T-helper 2 cell treated with Interferon-gamma antibody and Interleukin-4, amounts not matched to agents 5 μg/mL and 100 μg/mL, for 36 hours (primary cell): ENCODE results near the gene C1orf122.
A peak's percentile ranks its signal among the peaks of the same experiment; 100 is the strongest.

Experiments
- DNase-seq: peaks from one replicate; pipeline ENCODE4 v3.0.0; 2021; ENCODE audit warnings: low spot score
- H3K27ac Mint-ChIP-seq: one replicate; pipeline ENCODE4 v1.8.0; 2021; ENCODE audit warnings: mild to moderate bottlenecking, mixed read lengths
- H3K27me3 Mint-ChIP-seq: one replicate; pipeline ENCODE4 v1.8.0; 2021; ENCODE audit warnings: low read depth, mixed read lengths
- H3K36me3 Mint-ChIP-seq: one replicate; pipeline ENCODE4 v1.8.0; 2021; ENCODE audit warnings: low read depth, mixed read lengths
- H3K4me1 Mint-ChIP-seq: one replicate; pipeline ENCODE4 v1.8.0; 2021; ENCODE audit warnings: low read depth, mixed read lengths
- H3K4me3 Mint-ChIP-seq: one replicate; pipeline ENCODE4 v1.8.0; 2022; ENCODE audit warnings: mild to moderate bottlenecking, moderate library complexity, mixed read lengths
- H3K9me3 Mint-ChIP-seq: one replicate; pipeline ENCODE4 v1.8.0; 2021; ENCODE audit warnings: mixed read lengths

Gene C1orf122

GRCh38 chr1:37792943-37793686, 14.5 kb upstream of the C1orf122 start:
- DNase-seq = no peak
- no peak overlapping the region for H3K4me3 Mint-ChIP-seq
- H3K9me3 Mint-ChIP-seq = no peaks in the 10 kb centered on the region
- H3K27ac Mint-ChIP-seq = no peak overlapping the region
- no peaks in the 10 kb centered on the region for H3K36me3 Mint-ChIP-seq
- peaks cover 44% of the 10 kb centered on the region for H3K27me3 Mint-ChIP-seq
- H3K4me1 Mint-ChIP-seq = peaks cover 7% of the 10 kb centered on the region

GRCh38 chr1:37793773-37794371, 13.7 kb upstream of the C1orf122 start, which contains the start of gene MANEAL:
Gene MANEAL (plus strand): TSS chr1:37793847. CDS start chr1:37794183, 336 bp downstream.
- Mint-ChIP-seq H3K4me3 (peak within 1 kb of the TSS; percentile 61), H3K36me3 (no peaks in the 10 kb centered on the region), H3K4me1 (peaks cover 7% of the 10 kb centered on the region), H3K9me3 (no peaks in the 10 kb centered on the region), H3K27ac (no peak within 1 kb of the TSS), H3K27me3 (peaks cover 41% of the 10 kb centered on the region)
- peak; percentile 37 for DNase-seq

GRCh38 chr1:37794372-37795339, 12.9 kb upstream of the C1orf122 start:
- Mint-ChIP-seq H3K4me3 (peak overlapping the region; percentile 64), H3K4me1 (peaks cover 7% of the 10 kb centered on the region), H3K36me3 (no peaks in the 10 kb centered on the region), H3K27ac (no peak overlapping the region), H3K27me3 (peaks cover 41% of the 10 kb centered on the region), H3K9me3 (no peaks in the 10 kb centered on the region)
- DNase-seq = no peak

GRCh38 chr1:37795340-37796125, 12.1 kb upstream of the C1orf122 start:
- Mint-ChIP-seq H3K36me3 (peaks cover 2% of the 10 kb centered on the region), H3K27ac (no peak overlapping the region), H3K27me3 (peaks cover 36% of the 10 kb centered on the region), H3K4me1 (peaks cover 7% of the 10 kb centered on the region), H3K4me3 (peak overlapping the region; percentile 64), H3K9me3 (no peaks in the 10 kb centered on the region)
- peak; percentile 44 for DNase-seq

GRCh38 chr1:37797750-37798345, 9.7 kb upstream of the C1orf122 start:
- no peak overlapping the region for H3K4me3 Mint-ChIP-seq
- peaks cover 13% of the 10 kb centered on the region for H3K36me3 Mint-ChIP-seq
- peaks cover 7% of the 10 kb centered on the region for H3K4me1 Mint-ChIP-seq
- H3K27me3 Mint-ChIP-seq = peaks cover 16% of the 10 kb centered on the region
- no peaks in the 10 kb centered on the region for H3K9me3 Mint-ChIP-seq
- H3K27ac Mint-ChIP-seq = no peak overlapping the region
- DNase-seq = no peak

GRCh38 chr1:37802439-37802838, 5.2 kb upstream of the C1orf122 start:
- no peak for DNase-seq
- no peaks in the 10 kb centered on the region for H3K27me3 Mint-ChIP-seq
- no peaks in the 10 kb centered on the region for H3K9me3 Mint-ChIP-seq
- H3K36me3 Mint-ChIP-seq = peaks cover 49% of the 10 kb centered on the region
- no peak overlapping the region for H3K4me3 Mint-ChIP-seq
- peaks cover 8% of the 10 kb centered on the region for H3K4me1 Mint-ChIP-seq
- no peak overlapping the region for H3K27ac Mint-ChIP-seq

- Mint-ChIP-seq H3K36me3 (peaks cover 45% of the 10 kb centered on the region), H3K4me3 (peak overlapping the region; percentile 87), H3K27me3 (no peaks in the 10 kb centered on the region), H3K9me3 (no peaks in the 10 kb centered on the region), H3K27ac (peak overlapping the region; percentile 75), H3K4me1 (peaks cover 22% of the 10 kb centered on the region)
- DNase-seq = no peak
Measured at GRCh38 chr1:37807220-37807554, 403 bp upstream of the C1orf122 start.

GRCh38 chr1:37808369-37809319, 1.1 kb downstream of the C1orf122 start:
- Mint-ChIP-seq H3K9me3 (no peaks in the 10 kb centered on the region), H3K27me3 (no peaks in the 10 kb centered on the region), H3K4me1 (peaks cover 22% of the 10 kb centered on the region), H3K27ac (peak overlapping the region; percentile 97), H3K36me3 (peaks cover 34% of the 10 kb centered on the region), H3K4me3 (peak overlapping the region; percentile 94)
- peak; percentile 61 for DNase-seq

- Mint-ChIP-seq H3K9me3 (no peaks in the 10 kb centered on the region), H3K4me3 (no peak overlapping the region), H3K27ac (no peak overlapping the region), H3K4me1 (peaks cover 22% of the 10 kb centered on the region), H3K36me3 (peaks cover 27% of the 10 kb centered on the region), H3K27me3 (no peaks in the 10 kb centered on the region)
- no peak for DNase-seq
Measured at GRCh38 chr1:37809942-37810341, 2.4 kb downstream of the C1orf122 start.

GRCh38 chr1:37811027-37811655, 3.6 kb downstream of the C1orf122 start:
- DNase-seq = peak; percentile 60
- Mint-ChIP-seq H3K27ac (no peak overlapping the region), H3K4me1 (peaks cover 21% of the 10 kb centered on the region), H3K27me3 (no peaks in the 10 kb centered on the region), H3K4me3 (no peak overlapping the region), H3K36me3 (peaks cover 20% of the 10 kb centered on the region), H3K9me3 (no peaks in the 10 kb centered on the region)

GRCh38 chr1:37813529-37814145, 6.0 kb downstream of the C1orf122 start:
- H3K4me1 Mint-ChIP-seq = peaks cover 14% of the 10 kb centered on the region
- H3K27me3 Mint-ChIP-seq = no peaks in the 10 kb centered on the region
- peaks cover 16% of the 10 kb centered on the region for H3K36me3 Mint-ChIP-seq
- no peaks in the 10 kb centered on the region for H3K9me3 Mint-ChIP-seq
- H3K4me3 Mint-ChIP-seq = no peak overlapping the region
- no peak for DNase-seq
- H3K27ac Mint-ChIP-seq = no peak overlapping the region
